ENCODE data around the gene ABHD17A.

DNA sequence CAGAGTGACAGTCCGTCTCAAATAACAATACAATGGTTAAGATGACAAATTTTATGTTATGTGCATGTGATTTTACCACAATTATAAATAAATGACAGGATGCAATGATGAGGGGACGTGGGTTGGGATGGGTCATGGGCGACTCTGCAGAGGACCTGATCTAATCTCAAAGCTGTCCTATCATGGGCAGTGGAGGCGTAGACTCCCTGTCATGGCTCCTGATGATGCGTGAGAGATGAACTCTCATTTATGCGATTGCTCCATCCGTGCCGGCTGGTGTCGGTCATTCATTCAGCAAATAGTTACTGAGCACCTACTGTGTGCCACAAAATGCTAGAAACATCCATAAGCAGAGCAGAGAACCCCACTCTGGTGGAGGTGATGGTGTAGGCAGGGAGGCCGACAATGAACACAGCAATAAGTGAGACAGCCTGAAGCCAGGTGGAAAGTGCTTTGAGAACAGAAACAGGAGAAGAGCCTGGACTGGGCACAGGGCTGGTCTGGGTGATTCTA, 35.4 kb downstream of the ABHD17A start:
- no peak for TF ChIP-seq PRPF4 (IDR thresholded peaks at IDR 0.05; ENCODE audit: insufficient read depth, low read depth, low read length, poor library complexity, severe bottlenecking)
- TF ChIP-seq FOXA1 (IDR thresholded peaks at IDR 0.05; ENCODE audit: borderline replicate concordance): no peak
- TF ChIP-seq, protein P1, sequence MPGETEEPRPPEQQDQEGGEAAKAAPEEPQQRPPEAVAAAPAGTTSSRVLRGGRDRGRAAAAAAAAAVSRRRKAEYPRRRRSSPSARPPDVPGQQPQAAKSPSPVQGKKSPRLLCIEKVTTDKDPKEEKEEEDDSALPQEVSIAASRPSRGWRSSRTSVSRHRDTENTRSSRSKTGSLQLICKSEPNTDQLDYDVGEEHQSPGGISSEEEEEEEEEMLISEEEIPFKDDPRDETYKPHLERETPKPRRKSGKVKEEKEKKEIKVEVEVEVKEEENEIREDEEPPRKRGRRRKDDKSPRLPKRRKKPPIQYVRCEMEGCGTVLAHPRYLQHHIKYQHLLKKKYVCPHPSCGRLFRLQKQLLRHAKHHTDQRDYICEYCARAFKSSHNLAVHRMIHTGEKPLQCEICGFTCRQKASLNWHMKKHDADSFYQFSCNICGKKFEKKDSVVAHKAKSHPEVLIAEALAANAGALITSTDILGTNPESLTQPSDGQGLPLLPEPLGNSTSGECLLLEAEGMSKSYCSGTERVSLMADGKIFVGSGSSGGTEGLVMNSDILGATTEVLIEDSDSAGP (CRISPR knock-in tag; IDR thresholded peaks at IDR 0.05): no peak
- no peak for TF ChIP-seq SP2 (IDR thresholded peaks at IDR 0.05; ENCODE audit: extremely low read depth, low read depth, low read length, poor library complexity, severe bottlenecking)
- TF ChIP-seq, protein P2, sequence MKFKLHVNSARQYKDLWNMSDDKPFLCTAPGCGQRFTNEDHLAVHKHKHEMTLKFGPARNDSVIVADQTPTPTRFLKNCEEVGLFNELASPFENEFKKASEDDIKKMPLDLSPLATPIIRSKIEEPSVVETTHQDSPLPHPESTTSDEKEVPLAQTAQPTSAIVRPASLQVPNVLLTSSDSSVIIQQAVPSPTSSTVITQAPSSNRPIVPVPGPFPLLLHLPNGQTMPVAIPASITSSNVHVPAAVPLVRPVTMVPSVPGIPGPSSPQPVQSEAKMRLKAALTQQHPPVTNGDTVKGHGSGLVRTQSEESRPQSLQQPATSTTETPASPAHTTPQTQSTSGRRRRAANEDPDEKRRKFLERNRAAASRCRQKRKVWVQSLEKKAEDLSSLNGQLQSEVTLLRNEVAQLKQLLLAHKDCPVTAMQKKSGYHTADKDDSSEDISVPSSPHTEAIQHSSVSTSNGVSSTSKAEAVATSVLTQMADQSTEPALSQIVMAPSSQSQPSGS (CRISPR knock-in tag; IDR thresholded peaks at IDR 0.05): no peak
- no peak for TF ChIP-seq ZNF717 (CRISPR knock-in tag; IDR thresholded peaks at IDR 0.05)
- TF ChIP-seq CBX8 (IDR thresholded peaks at IDR 0.05; ENCODE audit: borderline replicate concordance, extremely low read depth, low read depth, low read length, poor library complexity, severe bottlenecking): no peak
- TF ChIP-seq, protein P3, sequence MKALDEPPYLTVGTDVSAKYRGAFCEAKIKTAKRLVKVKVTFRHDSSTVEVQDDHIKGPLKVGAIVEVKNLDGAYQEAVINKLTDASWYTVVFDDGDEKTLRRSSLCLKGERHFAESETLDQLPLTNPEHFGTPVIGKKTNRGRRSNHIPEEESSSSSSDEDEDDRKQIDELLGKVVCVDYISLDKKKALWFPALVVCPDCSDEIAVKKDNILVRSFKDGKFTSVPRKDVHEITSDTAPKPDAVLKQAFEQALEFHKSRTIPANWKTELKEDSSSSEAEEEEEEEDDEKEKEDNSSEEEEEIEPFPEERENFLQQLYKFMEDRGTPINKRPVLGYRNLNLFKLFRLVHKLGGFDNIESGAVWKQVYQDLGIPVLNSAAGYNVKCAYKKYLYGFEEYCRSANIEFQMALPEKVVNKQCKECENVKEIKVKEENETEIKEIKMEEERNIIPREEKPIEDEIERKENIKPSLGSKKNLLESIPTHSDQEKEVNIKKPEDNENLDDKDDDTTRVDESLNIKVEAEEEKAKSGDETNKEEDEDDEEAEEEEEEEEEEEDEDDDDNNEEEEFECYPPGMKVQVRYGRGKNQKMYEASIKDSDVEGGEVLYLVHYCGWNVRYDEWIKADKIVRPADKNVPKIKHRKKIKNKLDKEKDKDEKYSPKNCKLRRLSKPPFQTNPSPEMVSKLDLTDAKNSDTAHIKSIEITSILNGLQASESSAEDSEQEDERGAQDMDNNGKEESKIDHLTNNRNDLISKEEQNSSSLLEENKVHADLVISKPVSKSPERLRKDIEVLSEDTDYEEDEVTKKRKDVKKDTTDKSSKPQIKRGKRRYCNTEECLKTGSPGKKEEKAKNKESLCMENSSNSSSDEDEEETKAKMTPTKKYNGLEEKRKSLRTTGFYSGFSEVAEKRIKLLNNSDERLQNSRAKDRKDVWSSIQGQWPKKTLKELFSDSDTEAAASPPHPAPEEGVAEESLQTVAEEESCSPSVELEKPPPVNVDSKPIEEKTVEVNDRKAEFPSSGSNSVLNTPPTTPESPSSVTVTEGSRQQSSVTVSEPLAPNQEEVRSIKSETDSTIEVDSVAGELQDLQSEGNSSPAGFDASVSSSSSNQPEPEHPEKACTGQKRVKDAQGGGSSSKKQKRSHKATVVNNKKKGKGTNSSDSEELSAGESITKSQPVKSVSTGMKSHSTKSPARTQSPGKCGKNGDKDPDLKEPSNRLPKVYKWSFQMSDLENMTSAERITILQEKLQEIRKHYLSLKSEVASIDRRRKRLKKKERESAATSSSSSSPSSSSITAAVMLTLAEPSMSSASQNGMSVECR (CRISPR knock-in tag; IDR thresholded peaks at IDR 0.05): no peak
- TF ChIP-seq, protein P4, sequence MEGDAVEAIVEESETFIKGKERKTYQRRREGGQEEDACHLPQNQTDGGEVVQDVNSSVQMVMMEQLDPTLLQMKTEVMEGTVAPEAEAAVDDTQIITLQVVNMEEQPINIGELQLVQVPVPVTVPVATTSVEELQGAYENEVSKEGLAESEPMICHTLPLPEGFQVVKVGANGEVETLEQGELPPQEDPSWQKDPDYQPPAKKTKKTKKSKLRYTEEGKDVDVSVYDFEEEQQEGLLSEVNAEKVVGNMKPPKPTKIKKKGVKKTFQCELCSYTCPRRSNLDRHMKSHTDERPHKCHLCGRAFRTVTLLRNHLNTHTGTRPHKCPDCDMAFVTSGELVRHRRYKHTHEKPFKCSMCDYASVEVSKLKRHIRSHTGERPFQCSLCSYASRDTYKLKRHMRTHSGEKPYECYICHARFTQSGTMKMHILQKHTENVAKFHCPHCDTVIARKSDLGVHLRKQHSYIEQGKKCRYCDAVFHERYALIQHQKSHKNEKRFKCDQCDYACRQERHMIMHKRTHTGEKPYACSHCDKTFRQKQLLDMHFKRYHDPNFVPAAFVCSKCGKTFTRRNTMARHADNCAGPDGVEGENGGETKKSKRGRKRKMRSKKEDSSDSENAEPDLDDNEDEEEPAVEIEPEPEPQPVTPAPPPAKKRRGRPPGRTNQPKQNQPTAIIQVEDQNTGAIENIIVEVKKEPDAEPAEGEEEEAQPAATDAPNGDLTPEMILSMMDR (IDR thresholded peaks at IDR 0.05 in 2 of 3, conservative IDR thresholded peaks at IDR 0.05 in 1 of 3; ENCODE audit: insufficient read depth in 2 of 3, low read depth in 1 of 3, low read length in 3 of 3): no peak
- no peak for TF ChIP-seq HEY1 (CRISPR knock-in tag; IDR thresholded peaks at IDR 0.05; ENCODE audit: borderline replicate concordance)
- TF ChIP-seq, protein P5, sequence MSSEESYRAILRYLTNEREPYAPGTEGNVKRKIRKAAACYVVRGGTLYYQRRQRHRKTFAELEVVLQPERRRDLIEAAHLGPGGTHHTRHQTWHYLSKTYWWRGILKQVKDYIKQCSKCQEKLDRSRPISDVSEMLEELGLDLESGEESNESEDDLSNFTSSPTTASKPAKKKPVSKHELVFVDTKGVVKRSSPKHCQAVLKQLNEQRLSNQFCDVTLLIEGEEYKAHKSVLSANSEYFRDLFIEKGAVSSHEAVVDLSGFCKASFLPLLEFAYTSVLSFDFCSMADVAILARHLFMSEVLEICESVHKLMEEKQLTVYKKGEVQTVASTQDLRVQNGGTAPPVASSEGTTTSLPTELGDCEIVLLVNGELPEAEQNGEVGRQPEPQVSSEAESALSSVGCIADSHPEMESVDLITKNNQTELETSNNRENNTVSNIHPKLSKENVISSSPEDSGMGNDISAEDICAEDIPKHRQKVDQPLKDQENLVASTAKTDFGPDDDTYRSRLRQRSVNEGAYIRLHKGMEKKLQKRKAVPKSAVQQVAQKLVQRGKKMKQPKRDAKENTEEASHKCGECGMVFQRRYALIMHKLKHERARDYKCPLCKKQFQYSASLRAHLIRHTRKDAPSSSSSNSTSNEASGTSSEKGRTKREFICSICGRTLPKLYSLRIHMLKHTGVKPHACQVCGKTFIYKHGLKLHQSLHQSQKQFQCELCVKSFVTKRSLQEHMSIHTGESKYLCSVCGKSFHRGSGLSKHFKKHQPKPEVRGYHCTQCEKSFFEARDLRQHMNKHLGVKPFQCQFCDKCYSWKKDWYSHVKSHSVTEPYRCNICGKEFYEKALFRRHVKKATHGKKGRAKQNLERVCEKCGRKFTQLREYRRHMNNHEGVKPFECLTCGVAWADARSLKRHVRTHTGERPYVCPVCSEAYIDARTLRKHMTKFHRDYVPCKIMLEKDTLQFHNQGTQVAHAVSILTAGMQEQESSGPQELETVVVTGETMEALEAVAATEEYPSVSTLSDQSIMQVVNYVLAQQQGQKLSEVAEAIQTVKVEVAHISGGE (CRISPR knock-in tag; IDR thresholded peaks at IDR 0.05): no peak
- TF ChIP-seq, protein P6, sequence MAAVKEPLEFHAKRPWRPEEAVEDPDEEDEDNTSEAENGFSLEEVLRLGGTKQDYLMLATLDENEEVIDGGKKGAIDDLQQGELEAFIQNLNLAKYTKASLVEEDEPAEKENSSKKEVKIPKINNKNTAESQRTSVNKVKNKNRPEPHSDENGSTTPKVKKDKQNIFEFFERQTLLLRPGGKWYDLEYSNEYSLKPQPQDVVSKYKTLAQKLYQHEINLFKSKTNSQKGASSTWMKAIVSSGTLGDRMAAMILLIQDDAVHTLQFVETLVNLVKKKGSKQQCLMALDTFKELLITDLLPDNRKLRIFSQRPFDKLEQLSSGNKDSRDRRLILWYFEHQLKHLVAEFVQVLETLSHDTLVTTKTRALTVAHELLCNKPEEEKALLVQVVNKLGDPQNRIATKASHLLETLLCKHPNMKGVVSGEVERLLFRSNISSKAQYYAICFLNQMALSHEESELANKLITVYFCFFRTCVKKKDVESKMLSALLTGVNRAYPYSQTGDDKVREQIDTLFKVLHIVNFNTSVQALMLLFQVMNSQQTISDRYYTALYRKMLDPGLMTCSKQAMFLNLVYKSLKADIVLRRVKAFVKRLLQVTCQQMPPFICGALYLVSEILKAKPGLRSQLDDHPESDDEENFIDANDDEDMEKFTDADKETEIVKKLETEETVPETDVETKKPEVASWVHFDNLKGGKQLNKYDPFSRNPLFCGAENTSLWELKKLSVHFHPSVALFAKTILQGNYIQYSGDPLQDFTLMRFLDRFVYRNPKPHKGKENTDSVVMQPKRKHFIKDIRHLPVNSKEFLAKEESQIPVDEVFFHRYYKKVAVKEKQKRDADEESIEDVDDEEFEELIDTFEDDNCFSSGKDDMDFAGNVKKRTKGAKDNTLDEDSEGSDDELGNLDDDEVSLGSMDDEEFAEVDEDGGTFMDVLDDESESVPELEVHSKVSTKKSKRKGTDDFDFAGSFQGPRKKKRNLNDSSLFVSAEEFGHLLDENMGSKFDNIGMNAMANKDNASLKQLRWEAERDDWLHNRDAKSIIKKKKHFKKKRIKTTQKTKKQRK (IDR thresholded peaks at IDR 0.05; ENCODE audit: borderline replicate concordance, low read depth, low read length): no peak
- TF ChIP-seq FOXJ2 (tag; IDR thresholded peaks at IDR 0.05): no peak

Measured in K562 (cell line).